Spleen (tissue), 11 donors: ENCODE measurements around the gene SYTL4. TPM values are rescaled to one million over a fixed set of nuclear protein-coding genes. Genes with fewer than 3 reads are reported as not detected.

ENCODE experiments used
- DNase-seq: peaks from one replicate; pipeline ENCODE4 v3.0.0-alpha.2; 2020
- H3K27ac ChIP-seq, 8 donors: fragments of 200-600 bp; sonication (generic) in 7 of 8; 1 replicate in 4 of 8; 2 replicates in 4 of 8; pipeline versions ENCODE4 v1.5.0 to v1.8.0; 2016 to 2021; ENCODE audit warnings: inconsistent platforms in 4 of 8, mild to moderate bottlenecking in 4 of 8, moderate library complexity in 1 of 8
- H3K27me3 ChIP-seq, 7 donors: fragments of 200-600 bp; sonication (generic) in 6 of 7; replicated peaks in 1 of 7; 1 replicate in 4 of 7; 2 replicates in 3 of 7; pipeline versions ENCODE4 v1.5.0 to v1.8.0; 2016 to 2021; ENCODE audit warnings: inconsistent platforms in 3 of 7, mild to moderate bottlenecking in 1 of 7
- H3K36me3 ChIP-seq, 6 donors: fragments of 200-600 bp; sonication (generic) in 5 of 6; 1 replicate in 4 of 6; 2 replicates in 2 of 6; pipeline versions ENCODE4 v1.5.0 to v1.8.0; 2016 to 2021; ENCODE audit warnings: inconsistent platforms in 2 of 6
- H3K4me1 ChIP-seq, 6 donors: fragments of 200-600 bp; sonication (generic) in 5 of 6; 1 replicate in 3 of 6; 2 replicates in 3 of 6; pipeline versions ENCODE4 v1.5.0 to v1.8.0; 2016 to 2021; ENCODE audit warnings: inconsistent platforms in 3 of 6
- H3K4me3 ChIP-seq, 8 donors: fragments of 200-600 bp; sonication (generic) in 7 of 8; 1 replicate in 4 of 8; 2 replicates in 4 of 8; pipeline versions ENCODE4 v1.5.0 to v1.8.0; 2016 to 2021; ENCODE audit warnings: inconsistent platforms in 4 of 8, mild to moderate bottlenecking in 4 of 8, moderate library complexity in 2 of 8
- H3K9me3 ChIP-seq, 8 donors: fragments of 200-600 bp; sonication (generic) in 7 of 8; 1 replicate in 4 of 8; 2 replicates in 4 of 8; pipeline versions ENCODE4 v1.5.0 to v1.8.0; 2016 to 2021; ENCODE audit warnings: inconsistent platforms in 4 of 8
- POLR2A ChIP-seq, 3 donors: fragments of 450-650 bp; IDR thresholded peaks; one replicate each; pipeline ENCODE4 v1.5.1; 2017; ENCODE audit warnings: antibody characterized with exemption in 3 of 3, mild to moderate bottlenecking in 1 of 3
- POLR2AphosphoS5 ChIP-seq, 3 donors: sonication (generic); formaldehyde crosslinking; IDR thresholded peaks; one replicate each; pipeline ENCODE4 v1.5.1; 2017; ENCODE audit warnings: antibody characterized with exemption in 3 of 3
- WGBS, 5 donors: extraction: QIAGEN DNeasy Blood & Tissue Kit in 3 of 5; methylation state at CpG; one replicate each; pipeline versions ENCODE4 v1.1.5 to v1.1.7; 2013 to 2018; 5-methylcytosine and 5-hydroxymethylcytosine counted together
- intact Hi-C: fragments of 100-400 bp; cut with DNase I; formaldehyde crosslinking; loops from one replicate; pipeline ENCODE4 v1.15.0; 2023; ENCODE audit warnings: low total_unique reads
- polyA plus RNA-seq, 3 donors: library from polyadenylated mRNA; stranded (reverse); fragments of 200-250 nt; gene quantifications; one replicate each; pipeline ENCODE4 v1.2.1, GENCODE V29; 2013
- total RNA-seq, 7 donors: library from RNA; depleted of rRNA in 3 of 7; stranded (reverse); fragments of >200 nt in 3 of 7; fragmentation: NEBNext Ultra II Directional in 4 of 7; extraction: Animal tissue kit (Norgen Biotek cat#: 25700) in 4 of 7; gene quantifications; one replicate each; pipeline versions ENCODE4 v1.1.0 to v1.2.1, GENCODE V29; 2016 to 2021
- TF ChIP-seq, protein P1 (sequence below), 11 experiments: fragments of 200-600 bp in 7 of 11; fragments of 450-650 bp in 4 of 11; sonication (generic) in 4 of 11; IDR thresholded peaks in 8 of 11; conservative IDR thresholded peaks in 3 of 11; 1 replicate in 7 of 11; 2 replicates in 4 of 11; pipeline versions ENCODE4 v1.4.0 to v1.8.0; 2016 to 2021; ENCODE audit warnings: antibody characterized with exemption in 11 of 11, inconsistent platforms in 4 of 11, mild to moderate bottlenecking in 1 of 11
- donor health status: healthy with polysubstance abuse.
- donor health status: DM: no; HTN: no; CAD: no; lungs with moderate emphysema.
- donor health status: DM: no; HTN: no; CAD: no.
- donor health status: Bipolar disorder and iron deficiency.
- donor health status: healthy.
- donor health status: DM: no; HTN: no; CAD: no.
- donor health status: DM: yes; HTN: yes; CAD: no.

Gene SYTL4
- total and polyA plus RNA-seq, 10 donors = 1.2 to 16.8 (median 6.7) TPM

GRCh38 chrX:100672966-100673365 is 59.0 kb downstream of the SYTL4 start:
- no peak overlapping the region for H3K4me3 ChIP-seq
- no peak for TF ChIP-seq POLR2A (IDR thresholded peaks at IDR 0.05)
- TF ChIP-seq POLR2AphosphoS5 (IDR thresholded peaks at IDR 0.05) = no peak
- TF ChIP-seq, protein P1, sequence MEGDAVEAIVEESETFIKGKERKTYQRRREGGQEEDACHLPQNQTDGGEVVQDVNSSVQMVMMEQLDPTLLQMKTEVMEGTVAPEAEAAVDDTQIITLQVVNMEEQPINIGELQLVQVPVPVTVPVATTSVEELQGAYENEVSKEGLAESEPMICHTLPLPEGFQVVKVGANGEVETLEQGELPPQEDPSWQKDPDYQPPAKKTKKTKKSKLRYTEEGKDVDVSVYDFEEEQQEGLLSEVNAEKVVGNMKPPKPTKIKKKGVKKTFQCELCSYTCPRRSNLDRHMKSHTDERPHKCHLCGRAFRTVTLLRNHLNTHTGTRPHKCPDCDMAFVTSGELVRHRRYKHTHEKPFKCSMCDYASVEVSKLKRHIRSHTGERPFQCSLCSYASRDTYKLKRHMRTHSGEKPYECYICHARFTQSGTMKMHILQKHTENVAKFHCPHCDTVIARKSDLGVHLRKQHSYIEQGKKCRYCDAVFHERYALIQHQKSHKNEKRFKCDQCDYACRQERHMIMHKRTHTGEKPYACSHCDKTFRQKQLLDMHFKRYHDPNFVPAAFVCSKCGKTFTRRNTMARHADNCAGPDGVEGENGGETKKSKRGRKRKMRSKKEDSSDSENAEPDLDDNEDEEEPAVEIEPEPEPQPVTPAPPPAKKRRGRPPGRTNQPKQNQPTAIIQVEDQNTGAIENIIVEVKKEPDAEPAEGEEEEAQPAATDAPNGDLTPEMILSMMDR (IDR thresholded peaks at IDR 0.05 in 8 of 11, conservative IDR thresholded peaks at IDR 0.05 in 3 of 11) = no peak
- peaks cover 0 to 15% (median 8%) of the 10 kb centered on the region in 6 donors for H3K4me1 ChIP-seq
- WGBS, 5 donors = 58 to 100% (median 94%) methylated on average over 2 to 3 of the region's 3 CpGs
- no peaks in the 10 kb centered on the region for H3K36me3 ChIP-seq
- no peak overlapping the region for H3K27ac ChIP-seq
- intact Hi-C loops = no loop called here
- DNase-seq = no peak
- no peaks in the 10 kb centered on the region for H3K27me3 ChIP-seq
- H3K9me3 ChIP-seq = no peaks in the 10 kb centered on the region

- no peak overlapping the region for H3K27ac ChIP-seq
- 43 to 77% (median 57%) methylated on average over 2 of the region's 2 CpGs for WGBS, 5 donors
Observed at GRCh38 chrX:100663642-100664041, 68.3 kb downstream of the SYTL4 start.

GRCh38 chrX:100662796-100663195 is 69.1 kb downstream of the SYTL4 start:
- H3K9me3 ChIP-seq = no peaks in the 10 kb centered on the region
- TF ChIP-seq POLR2AphosphoS5 (IDR thresholded peaks at IDR 0.05) (no peak), POLR2A (IDR thresholded peaks at IDR 0.05) (no peak)
- TF ChIP-seq, protein P1 (IDR thresholded peaks at IDR 0.05 in 8 of 11, conservative IDR thresholded peaks at IDR 0.05 in 3 of 11) = no peak
- DNase-seq = no peak
- peaks cover 0 to 16% (median 0%) of the 10 kb centered on the region in 7 donors for H3K27me3 ChIP-seq
- no peak overlapping the region for H3K27ac ChIP-seq
- WGBS, 5 donors = 72 to 91% (median 84%) methylated on average over 4 of the region's 4 CpGs
- no peak overlapping the region for H3K4me3 ChIP-seq
- intact Hi-C loops = no loop called here
- H3K4me1 ChIP-seq = no peaks in the 10 kb centered on the region
- peaks cover 0 to 4% (median 0%) of the 10 kb centered on the region in 6 donors for H3K36me3 ChIP-seq

More at GRCh38 chrX:100663642-100664041, 68.3 kb downstream of the SYTL4 start:
- intact Hi-C loops = no loop called here
- no peak for DNase-seq
- H3K36me3 ChIP-seq = peaks cover 0 to 4% (median 0%) of the 10 kb centered on the region in 6 donors
- no peak overlapping the region for H3K4me3 ChIP-seq
- H3K27me3 ChIP-seq = peaks cover 0 to 11% (median 0%) of the 10 kb centered on the region in 7 donors
- TF ChIP-seq POLR2AphosphoS5 (IDR thresholded peaks at IDR 0.05) (no peak), POLR2A (IDR thresholded peaks at IDR 0.05) (no peak)
- TF ChIP-seq, protein P1 (IDR thresholded peaks at IDR 0.05 in 8 of 11, conservative IDR thresholded peaks at IDR 0.05 in 3 of 11) = no peak
- no peaks in the 10 kb centered on the region for H3K4me1 ChIP-seq
- no peaks in the 10 kb centered on the region for H3K9me3 ChIP-seq

DNA sequence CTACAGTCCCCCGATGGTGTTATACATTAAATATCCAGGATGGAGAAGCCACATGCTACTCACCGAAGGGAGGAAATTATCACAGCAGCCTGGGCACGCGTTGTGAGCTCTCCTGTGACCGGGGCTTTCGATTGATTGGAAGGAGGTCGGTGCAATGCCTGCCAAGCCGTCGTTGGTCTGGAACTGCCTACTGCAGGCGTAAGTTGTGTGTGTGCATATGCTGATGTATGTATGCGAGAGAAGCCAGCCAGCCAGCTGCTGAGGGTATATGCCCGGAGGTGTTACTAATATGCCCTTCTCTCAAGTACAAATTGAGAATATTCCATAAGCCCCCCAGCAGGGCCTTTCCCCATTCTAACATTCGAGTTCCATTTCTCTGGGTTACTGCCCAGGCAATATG is 69.8 kb downstream of the SYTL4 start:
- Histone ChIP-seq H3K27ac (no peak overlapping the region), H3K36me3 (peaks cover 0 to 2% (median 0%) of the 10 kb centered on the region in 6 donors), H3K4me3 (no peak overlapping the region), H3K27me3 (peaks cover 0 to 21% (median 0%) of the 10 kb centered on the region in 7 donors), H3K9me3 (no peaks in the 10 kb centered on the region), H3K4me1 (no peaks in the 10 kb centered on the region)
- TF ChIP-seq, protein P1 (IDR thresholded peaks at IDR 0.05 in 8 of 11, conservative IDR thresholded peaks at IDR 0.05 in 3 of 11) = no peak
- TF ChIP-seq POLR2A (IDR thresholded peaks at IDR 0.05) = no peak
- TF ChIP-seq POLR2AphosphoS5 (IDR thresholded peaks at IDR 0.05) = no peak
- intact Hi-C loops = no loop called here
- WGBS, 5 donors = 83 to 94% (median 89%) methylated on average over 12 to 13 of the region's 13 CpGs
- DNase-seq = no peak
